ENCODE data around the gene MS4A18.

Gene MS4A18

DNA sequence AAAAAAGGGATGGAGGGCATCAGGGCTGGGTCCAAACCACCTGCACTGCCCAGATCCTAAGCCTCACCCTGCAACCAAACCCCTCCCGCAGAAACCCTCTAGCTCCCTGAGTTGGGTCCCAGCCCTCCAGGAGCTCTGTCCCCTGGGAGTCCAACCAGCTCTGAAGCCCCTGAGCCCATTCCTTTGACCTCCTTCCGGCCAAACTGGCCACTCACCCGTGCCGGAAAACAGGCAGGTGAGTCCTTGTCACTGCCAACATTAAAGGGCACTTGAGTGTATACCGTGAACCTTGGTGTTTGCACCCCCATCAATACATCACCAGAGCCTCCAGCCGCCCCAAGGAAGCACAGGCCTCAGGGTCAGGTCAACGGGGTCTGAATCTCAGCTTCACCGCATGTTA is 43.7 kb downstream of the MS4A18 start:
- no peak for DNase-seq

DNA sequence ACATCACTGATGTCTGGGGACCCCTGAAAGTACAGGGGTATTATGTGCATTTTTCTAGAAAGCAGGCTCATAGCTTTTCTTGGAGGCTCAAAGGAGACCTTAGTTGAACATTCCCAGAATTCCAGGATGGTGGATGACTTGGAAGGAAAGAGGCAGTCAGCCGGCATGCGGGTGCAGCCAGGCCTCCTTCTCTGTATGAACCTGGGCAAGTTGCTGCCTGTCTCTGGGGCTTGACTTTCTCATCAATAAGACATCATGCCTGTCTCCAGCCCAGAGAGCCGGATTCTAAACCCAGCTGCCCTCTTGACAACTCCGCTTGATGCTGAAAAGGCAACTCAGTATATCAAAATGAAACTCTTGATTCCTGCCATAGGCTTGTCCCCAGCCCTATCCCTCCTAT is 44.8 kb downstream of the MS4A18 start:
- DNase-seq, result no peak

DNA sequence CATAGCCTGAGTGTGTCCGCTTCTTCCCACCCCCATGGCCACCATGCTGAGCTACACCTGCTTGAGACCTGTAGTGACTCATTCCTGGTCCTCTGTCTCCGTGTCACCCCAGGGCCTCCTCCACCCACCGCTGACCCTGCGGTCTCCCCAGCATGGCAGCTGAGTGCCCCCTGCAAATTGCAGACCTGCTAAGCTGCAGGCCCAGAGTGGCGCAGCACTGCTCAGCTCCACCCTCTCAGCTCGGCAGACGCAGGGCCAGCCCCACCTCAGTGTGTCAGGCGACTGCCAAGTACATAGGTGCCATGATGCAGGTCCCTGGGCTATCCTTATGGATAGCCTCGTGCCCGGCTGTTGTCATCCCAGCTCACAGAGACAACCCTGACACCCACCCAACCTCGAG is 45.3 kb downstream of the MS4A18 start:
- DNase-seq, result no peak

DNA sequence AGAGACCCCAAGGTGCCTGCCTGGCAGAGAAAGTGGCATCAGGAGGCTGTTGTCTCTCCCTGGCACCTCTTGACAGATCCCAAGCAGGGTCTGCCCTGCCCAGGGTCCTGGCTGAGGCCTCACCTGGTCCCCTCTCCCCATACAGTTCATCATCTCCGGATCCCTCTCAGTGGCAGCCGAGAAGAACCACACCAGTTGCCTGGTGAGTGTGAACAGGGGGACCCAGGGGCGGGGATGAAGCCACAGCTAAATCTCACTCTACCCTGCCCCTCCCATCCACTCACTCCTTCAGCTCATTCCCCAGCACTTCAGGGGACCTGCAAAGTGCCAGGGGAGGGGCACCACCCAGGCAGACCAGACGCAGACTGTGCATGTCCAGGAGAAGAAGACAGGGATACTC is 46.6 kb downstream of the MS4A18 start:
- DNase-seq, result no peak

DNA sequence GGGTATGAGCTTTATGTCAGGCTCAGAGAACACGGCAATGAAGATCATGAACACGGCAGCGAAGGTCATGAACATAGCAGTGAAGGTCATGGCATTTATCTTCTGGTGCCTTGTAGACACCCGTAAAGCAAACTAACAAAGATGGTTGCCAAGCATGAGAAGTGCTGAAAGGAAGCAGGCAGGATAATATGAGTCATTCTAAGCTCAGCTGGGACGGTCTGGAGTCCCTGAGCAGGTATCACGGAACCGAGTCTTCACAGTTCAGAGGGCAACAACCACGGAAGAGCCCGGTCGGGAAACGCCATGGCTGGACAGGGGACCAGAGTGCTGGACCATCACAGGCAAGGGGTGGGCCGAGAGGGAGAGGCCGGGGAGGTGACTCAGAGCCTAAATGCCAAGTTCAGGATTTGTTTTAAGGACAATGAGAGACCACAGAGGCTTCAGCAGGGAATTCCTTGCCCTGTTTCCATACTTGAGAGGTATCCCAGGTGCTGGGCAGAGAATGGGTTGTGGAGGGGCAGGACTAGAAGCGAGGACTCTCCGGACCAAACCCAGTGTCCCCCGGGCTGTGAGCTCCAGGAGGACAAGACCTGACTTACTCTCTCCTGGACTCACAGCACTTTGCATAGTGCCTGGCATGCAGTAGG is 47.5 kb downstream of the MS4A18 start:
- no peak for DNase-seq

DNA sequence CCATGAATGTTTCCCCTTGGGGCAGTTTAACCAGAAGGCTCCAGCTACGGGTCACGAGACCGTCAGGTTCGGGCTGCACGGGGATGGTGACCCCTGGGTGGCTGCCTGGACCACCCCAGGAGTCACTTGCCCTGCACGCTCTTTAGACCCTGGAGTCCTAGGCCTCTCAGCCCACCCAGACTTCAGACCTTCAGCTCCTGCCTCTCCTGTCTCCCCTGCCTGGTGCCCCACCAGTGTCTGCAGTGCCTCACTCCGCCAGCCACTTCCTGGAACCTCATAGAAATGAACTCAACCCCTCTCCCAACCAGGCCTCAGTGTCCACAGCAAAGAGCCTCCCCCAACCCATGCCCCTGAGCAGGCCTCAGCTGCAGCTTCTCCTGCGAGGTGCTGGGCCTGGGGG is 48.1 kb downstream of the MS4A18 start:
- no peak for DNase-seq

DNA sequence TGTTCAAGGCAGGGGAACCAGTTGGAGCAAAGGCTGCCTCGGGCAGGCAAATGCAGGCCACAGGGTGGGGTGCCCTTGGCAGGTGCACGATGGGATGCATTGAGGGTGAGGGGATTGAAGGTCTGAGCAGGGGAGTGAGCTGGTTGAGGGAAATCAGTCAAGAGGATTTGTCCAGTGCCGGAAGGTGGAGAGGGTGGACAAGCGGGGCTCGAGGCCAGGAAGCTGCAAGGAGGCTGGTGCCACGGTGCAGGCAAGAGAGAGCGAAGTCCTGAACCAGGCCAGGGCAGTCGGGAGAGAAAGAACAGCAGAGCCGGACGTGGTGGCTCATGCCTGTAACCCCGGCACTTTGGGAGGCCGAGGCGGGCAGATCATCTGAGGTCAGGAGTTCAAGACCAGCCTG is 50.2 kb downstream of the MS4A18 start:
- DNase-seq, result no peak

DNA sequence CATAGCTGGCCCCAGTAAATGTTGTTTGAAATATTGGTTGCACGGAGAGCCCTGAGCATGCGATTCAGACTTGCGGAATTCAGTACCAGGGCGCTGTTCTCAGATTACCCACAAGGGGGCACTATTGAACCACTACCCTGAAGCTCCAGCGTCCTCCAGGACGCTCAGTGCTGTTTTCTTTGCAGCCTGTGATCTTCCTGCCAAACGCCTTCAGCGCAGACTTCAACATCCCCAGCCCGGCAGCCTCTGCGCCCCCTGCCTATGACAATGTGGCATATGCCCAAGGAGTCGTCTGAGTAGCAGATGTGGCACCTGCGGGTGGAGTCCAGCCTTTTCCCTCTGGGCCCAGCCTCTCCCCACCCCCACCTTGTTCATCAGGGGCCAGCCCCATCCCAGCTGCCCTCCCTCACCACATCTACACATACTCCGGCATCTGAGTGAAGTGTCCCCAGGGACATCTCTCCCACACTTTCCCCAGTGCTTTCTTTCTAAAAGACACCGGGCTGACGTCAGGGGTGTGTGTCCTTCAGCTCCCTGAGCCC is 51.0 kb downstream of the MS4A18 start:
- peak; percentile 86 to 90 for DNase-seq

DNA sequence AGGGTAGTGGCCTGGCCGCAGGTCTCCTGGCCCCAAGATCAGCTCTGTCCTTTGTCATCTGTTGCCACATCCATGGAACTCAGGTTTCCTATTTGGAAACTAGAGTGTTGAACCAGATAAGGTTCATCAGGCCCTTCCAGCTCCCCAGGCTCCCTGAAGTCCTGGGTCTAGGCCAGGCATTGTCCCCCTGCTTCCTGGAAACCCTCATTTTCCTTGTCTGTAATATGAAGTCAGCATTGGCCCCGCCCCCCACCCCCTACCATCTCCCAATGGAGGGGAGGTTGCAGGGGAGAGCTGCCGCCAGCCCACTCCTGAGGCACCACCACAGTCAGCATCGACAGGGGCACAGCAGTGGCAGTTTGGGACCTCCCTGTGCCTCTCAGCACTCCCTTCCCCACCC is 51.6 kb downstream of the MS4A18 start:
- DNase-seq, result no peak

DNA sequence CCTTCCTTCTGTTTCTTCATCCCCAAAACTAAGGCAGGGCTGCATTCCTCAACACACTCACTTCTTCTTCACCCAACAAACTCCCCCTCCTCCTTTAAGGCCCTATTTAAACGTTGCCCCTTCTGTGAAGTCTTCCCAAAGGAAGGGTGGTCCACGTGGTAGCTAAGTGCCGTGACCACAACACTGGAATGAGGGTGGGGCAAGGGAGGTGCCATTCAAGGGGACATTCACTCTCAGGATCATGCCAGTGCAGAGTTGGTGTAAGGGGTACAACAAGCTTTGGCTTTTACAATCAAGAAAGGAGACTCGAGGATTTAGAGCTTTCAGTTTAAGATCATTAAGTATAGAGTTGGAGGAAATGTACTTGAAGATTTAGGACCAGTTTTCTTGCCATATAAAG is 52.6 kb downstream of the MS4A18 start:
- no peak for DNase-seq

DNA sequence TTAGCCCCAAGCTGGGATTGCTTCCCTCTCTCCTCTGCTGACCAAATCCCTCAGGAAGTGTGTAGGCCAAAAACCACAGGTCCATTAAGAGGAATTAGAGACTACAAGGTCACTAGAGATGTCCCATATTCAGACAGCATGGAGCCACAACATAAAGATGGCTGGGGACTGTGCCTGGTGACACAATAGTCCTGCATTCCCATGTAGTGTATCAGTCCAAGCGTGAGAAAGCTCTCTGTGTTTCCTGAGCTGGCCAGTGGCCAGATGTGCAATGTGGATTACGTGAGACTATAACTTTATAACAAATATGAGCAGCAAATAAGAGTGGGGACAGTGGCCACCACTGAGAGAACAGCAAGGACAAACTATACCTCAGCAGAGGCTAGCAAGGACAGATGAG is 53.1 kb downstream of the MS4A18 start:
- no peak for DNase-seq

DNA sequence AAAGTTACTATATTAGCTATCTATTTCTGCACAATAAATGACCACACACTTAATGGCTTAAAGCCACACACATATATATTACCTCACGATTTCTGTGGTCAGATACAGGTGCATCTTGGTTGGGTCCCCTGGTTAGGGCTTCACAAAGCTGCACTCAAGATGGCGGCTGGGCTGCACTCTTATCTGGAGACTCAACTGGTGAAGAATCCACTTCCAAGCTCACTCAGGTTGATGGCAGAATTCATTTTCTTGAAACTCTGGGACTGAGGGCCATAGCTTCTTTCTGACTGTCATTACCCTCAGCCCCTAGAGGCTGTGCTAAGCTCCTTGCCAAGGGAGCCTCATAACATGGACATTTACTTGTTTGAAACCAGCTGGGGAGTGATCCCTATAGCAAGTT is 55.5 kb downstream of the MS4A18 start:
- no peak for DNase-seq

DNA sequence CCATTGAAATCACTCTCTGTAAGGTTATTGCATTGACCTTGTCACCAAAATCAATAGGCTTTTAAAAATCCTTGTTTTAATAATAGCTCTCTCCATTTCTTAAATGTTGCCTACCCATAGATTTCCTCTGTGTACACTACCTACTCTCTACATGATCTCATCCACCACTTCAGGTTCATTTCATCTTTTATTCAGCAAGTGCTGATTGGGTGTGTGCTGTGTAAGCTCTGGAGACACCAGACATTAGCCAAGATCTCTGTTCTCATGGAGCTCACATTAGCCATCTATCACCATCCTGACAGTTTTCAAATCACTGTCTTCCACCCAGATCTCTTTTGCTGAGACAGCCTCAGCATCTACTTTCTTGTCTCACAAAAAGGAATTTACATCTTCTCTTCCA is 56.3 kb downstream of the MS4A18 start:
- DNase-seq, result no peak

DNA sequence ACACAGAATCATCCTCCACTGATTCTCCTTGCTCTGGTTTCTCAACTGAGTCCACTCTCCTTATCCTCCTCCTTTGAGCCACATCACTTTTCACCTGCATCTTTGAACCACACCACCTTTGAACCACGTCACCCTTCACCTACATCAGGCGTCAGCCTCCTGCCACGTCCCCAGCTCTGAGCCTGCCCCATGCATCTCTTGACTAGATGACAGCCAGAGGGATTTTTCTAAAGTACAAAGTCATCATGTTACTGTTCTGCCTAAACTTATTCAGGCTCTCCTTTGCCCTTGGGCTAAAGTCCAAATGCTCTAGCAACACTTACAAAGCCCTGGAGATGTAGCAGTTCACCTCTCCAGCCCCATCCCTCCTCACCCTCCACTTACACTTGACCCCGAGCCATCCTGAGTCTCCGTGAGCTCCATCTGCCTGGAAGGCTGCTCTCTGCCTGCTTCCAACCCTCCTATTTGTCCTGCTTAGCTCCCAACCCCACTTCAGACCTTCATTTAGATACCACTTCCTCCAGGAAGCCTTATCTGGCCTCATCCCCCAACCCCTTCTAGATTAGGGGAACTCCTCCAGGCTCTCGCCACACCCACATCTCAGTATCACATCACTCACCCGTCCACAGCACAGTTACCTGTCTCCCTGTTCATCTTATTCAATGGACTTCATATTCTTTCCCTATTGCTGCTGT is 56.9 kb downstream of the MS4A18 start:
- DNase-seq, result no peak

DNA sequence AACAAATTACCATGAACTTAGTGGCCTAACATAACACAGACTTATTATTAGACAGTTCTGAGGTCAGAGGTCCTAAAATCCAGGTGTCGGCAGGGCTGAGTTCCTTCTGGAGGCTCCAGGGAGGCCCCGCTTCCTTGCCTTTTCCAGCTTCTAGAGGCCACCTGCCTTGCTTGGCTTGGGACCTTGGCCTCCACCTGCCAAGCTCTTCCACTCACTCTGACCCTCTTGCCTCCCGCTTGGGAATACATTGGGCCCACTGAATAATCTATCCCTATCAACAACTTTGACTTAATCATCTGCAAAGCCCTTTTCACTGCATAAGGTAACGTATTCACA is 57.4 kb downstream of the MS4A18 start:
- no peak for DNase-seq

DNA sequence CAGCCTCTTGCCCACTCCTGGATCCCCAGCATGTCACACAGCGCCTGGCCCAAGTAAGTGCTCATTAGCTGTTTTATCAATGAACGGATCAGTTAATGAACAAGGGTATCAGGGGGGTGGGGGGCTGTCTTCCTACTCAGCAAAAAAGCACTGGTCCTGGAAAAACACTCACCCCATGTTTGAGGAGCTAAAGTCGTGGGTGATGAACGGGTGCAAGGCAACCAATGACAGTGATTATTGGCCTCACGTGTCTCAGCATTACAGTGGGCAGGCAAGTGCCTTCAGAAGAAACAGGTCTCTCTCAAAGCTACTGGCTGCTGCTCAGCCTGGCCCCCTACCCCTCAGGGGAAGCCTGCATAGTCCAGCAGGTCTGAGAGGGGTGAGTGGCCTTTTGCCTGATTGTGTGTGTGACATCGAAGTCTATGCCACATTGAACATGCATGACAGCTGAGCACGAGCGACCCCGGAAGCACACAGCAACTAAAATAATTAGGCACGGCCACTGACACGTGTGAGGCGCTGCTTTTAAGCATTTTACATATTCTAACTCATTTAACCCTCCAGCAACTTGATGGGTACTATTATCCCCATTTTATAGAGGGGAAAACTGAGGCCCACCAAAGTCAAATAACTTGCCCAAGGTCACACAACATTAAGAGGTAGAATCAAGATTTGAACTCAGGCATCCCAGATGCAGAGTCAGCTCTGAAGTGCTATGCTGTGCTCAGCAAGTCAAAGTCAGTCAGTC is 58.0 kb downstream of the MS4A18 start:
- DNase-seq, result no peak

DNA sequence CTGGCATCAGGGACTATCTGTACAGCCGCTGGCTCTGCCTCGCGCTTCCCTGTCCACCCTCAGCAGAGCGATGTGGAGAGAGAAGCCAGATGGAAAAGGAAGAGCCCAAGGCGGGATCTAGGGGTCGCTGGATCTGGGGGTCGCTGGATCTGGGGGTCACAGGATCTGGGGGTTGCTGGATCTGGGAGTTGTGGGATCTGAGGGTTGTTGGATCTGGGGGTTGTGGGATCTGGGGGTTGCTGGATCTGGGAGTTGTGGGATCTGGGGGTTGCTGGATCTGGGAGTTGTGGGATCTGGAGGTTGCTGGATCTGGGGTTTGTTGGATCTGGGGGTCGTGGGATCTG is 58.6 kb downstream of the MS4A18 start:
- DNase-seq, result no peak

DNA sequence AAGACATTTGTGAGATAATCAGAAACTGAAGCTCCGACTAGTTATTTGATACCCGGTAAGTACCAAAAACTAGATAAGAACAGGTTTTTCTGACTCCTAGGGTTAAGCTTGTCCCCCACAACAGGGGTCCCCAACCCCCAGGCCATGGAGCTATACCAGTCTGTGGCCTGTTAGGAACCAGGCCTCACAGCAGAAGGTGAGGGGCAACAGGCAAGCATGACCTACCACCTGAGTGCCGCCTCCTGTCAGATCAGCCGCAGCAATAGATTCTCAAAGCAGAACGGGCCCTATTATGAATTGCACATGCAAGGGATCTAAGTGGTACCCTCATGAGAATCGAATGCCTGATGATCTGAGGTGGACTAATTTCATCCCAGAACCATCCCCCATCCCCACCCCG is 59.4 kb downstream of the MS4A18 start:
- no peak for DNase-seq

DNA sequence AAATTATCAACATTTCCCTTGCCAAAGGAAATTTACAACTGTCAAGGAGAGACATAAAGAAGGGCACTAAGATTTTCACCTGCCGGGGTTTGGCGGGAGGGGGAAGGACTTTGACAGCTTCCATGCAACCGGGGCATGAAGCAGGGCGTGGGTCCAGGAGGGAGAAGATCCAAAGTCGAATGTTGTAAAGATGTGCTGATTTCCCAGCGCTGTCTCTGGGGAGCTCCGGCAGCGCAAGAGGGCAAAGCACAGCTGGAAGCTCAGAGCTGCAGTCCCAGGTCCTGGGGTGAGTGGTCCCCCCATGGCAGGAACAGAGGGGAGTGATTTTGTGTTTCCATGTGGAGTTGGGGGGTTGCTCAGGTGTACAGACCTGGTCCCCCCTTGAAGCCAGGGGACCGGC is 60.6 kb downstream of the MS4A18 start, which contains the start of gene MS4A10:
Gene MS4A10 (plus strand): TSS at position 198 of the 400 bp plus-strand sequence. CDS start 5,003 bp downstream, outside the sequence.
- DNase-seq, result no peak

DNA sequence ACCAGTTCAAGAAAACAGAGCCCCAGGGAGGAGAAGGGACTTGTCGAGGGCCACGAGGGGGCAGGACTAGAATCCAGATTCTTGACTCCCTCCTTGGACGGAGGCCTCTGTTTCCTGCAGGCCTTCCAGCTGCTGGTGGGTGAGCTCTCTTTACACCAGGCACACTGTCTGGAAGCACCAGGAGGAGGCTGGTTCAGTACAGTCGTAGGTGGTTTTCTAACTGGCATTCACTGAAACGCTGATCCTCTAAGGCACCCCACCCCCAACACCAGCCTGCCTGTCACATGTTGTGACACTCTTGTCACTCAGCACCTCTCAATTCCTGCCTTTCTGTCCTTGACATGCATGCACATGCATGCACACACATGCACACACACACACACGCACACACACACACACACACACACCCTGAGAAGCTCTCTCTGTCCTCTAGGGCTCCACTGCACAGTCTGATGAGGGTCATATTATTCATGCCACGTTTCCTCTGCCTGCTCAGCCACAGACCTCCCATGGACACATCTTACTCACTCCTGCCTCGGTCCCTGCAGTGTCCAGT is 61.4 kb downstream of the MS4A18 start:
- no peak for DNase-seq

DNA sequence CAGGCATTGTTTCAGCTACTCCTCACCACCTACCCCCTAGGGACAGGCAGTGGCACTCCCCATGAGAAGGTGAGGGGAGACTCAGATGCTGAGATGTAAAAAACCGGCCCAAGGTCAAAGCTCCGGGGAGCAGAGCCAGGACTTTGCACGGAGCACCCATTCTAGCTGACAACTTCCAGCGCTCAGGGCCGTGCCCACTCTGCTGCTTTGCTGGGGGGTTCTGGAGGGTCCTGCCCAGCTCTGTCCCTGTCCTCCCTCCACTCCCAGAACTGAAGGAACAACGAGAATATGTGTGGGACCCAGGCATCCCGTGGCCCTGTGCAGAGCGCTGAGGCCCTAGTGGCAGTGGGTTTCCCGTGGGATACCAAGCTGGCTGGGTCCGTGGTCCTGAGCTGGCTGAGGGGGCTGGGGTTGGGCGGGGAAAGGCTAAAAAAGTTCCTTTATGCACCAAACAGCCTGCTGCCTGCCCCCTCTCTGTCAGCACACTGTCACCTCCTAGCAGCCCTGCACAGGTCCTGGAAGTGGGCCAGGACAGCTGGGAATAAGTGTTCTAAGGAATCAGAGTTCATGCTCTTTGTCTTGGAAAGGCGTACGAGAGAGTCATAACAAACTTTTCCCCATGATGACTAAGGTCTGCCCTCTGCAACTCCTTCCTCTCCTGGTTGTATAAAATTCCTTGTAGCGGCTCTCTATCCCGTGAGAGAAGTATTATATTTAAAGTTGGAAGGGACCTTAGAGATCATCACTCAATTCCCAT is 62.5 kb downstream of the MS4A18 start:
- DNase-seq, result no peak

DNA sequence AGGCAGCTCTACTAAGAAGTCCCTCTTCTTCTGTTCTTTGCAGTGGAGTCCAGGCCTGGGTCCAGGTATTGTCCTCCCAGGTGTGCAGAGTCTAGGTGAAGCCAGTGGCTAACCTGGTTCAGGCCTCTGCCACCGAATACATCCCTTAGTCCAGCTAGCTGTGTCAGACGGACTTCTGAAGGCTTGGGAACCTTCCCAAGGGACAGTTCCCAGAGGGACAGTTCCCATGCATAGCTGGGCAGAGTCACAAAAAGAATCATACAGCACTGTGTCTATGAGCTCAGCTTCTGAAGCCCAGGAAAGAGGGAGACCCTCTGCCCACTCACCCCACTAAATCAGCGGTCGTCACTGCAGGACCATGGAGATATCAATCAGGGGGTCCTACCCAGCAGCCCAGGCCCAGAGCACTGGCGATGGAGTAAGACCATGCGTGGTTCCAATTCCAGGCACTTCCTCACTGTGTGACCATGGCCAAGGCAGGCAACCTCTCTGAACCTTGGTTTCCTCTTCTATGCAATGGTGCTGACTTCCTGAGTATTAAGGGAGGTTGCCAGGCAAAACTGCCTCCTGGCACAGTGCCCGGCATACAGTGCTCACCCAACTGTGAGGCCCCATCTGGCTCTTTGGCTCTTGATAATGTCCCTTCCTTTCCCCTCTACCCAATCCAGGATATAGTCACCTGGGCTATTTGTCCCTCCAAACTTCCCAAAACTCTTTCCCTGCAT is 64.0 kb downstream of the MS4A18 start:
- no peak for DNase-seq

Data from activated CD4-positive, alpha-beta T cell treated with anti-CD3 and anti-CD28 coated beads, Interleukin-2, amount 50 U/mL, for 48 hours (primary cell).